K562 (cell line): ENCODE results near the gene GYG1. TPM values are rescaled to one million over a fixed set of nuclear protein-coding genes. Genes with fewer than 3 reads are reported as not detected.

Experiments
- ATAC-seq: fragments of 200-7000 bp; cut with Tn5 transposase; 3 replicates; pipeline ENCODE4 v1.9.1; 2020; ENCODE audit warnings: moderate library complexity
- BruUV-seq: library from RNA; stranded (reverse); fragments of 400-500 nt; replicated peaks from 2 replicates; lab custom pipeline; 2021; lab: Mats Ljungman, UMichigan
- CTCF ChIA-PET: fragments of 300-600 bp; formaldehyde crosslinking; extraction: SDS; loops from one replicate; lab custom pipeline; 2021; ENCODE audit warnings: low intra/inter-chr PET ratio; lab: Yijun Ruan, JAX
- POLR2A ChIA-PET: fragments of 300-600, 350-650 bp; sonication (Branson Sonifier 250); formaldehyde crosslinking; extraction: SDS; loops from one replicate; lab custom pipeline; 2021; ENCODE audit warnings: antibody characterized with exemption, inconsistent platforms; lab: Yijun Ruan, JAX
- DNase-seq, 4 experiments: peaks; one replicate each; pipeline versions ENCODE4 v3.0.0 to v3.0.0-alpha.2; 2011 to 2018; ENCODE audit warnings: low spot score in 3 of 4, mixed read lengths in 3 of 4; ENCODE audit errors: extremely low read depth in 1 of 4
- FAIRE-seq: peaks from 2 replicates; lab custom pipeline; 2011; peaks lifted over from hg19 to GRCh38; lab: Jason Lieb, UNC
- H2AFZ ChIP-seq: 2 replicates; pipeline ENCODE4 v1.6.0; 2011; ENCODE audit warnings: low read depth, low read length, control low read depth, inconsistent platforms
- H3K27ac ChIP-seq: fragments of 200-600 bp; 3 replicates; pipeline ENCODE4 v1.8.0; 2011; ENCODE audit warnings: low read depth, mild to moderate bottlenecking, control low read depth, inconsistent platforms, low read length, moderate library complexity, mixed read lengths; ENCODE audit errors: extremely low read depth
- H3K27me3 ChIP-seq, 2 experiments: fragments of 300-600 bp in 1 of 2; 2 replicates in 1 of 2; 3 replicates in 1 of 2; pipeline versions ENCODE4 v1.6.0 to v1.8.0; 2011; ENCODE audit warnings: inconsistent platforms in 2 of 2, low read length in 2 of 2, mild to moderate bottlenecking in 1 of 2, mixed read lengths in 1 of 2, moderate library complexity in 1 of 2; ENCODE audit not compliant: control insufficient read depth in 2 of 2, insufficient read depth in 2 of 2
- H3K36me3 ChIP-seq: fragments of 300-600 bp; 3 replicates; pipeline ENCODE4 v1.8.0; 2011; ENCODE audit warnings: mild to moderate bottlenecking, low read length, inconsistent platforms; ENCODE audit not compliant: control insufficient read depth, insufficient read depth
- H3K4me1 ChIP-seq, 2 experiments: fragments of 200-600 bp in 1 of 2; replicated peaks in 1 of 2; 2 replicates in 1 of 2; 3 replicates in 1 of 2; pipeline versions ENCODE4 v1.5.1 to v1.8.0; 2011; ENCODE audit warnings: inconsistent platforms in 2 of 2, low read length in 2 of 2, mild to moderate bottlenecking in 1 of 2, mixed read lengths in 1 of 2, moderate library complexity in 1 of 2; ENCODE audit not compliant: control insufficient read depth in 2 of 2, insufficient read depth in 2 of 2
- H3K4me2 ChIP-seq: 2 replicates; pipeline ENCODE4 v1.6.1; 2011; ENCODE audit warnings: low read length, control low read depth, inconsistent platforms, mixed read lengths; ENCODE audit not compliant: insufficient read depth
- H3K4me3 ChIP-seq: fragments of 200-600 bp; sonication (generic), shearing (Covaris generic); 2 replicates; pipeline ENCODE4 v1.5.1; 2016; ENCODE audit warnings: control low read depth, inconsistent platforms
- H3K79me2 ChIP-seq: fragments of 200-600 bp; 3 replicates; pipeline ENCODE4 v1.8.0; 2011; ENCODE audit warnings: low read length, inconsistent platforms; ENCODE audit not compliant: control insufficient read depth, insufficient read depth
- H3K9ac ChIP-seq, 2 experiments: 2 replicates each; pipeline versions ENCODE4 v1.6.0 to v1.6.1; 2011; ENCODE audit warnings: low read depth in 2 of 2, low read length in 2 of 2, control low read depth in 1 of 2, inconsistent platforms in 1 of 2, mild to moderate bottlenecking in 1 of 2, mixed read lengths in 1 of 2; ENCODE audit not compliant: insufficient read depth in 1 of 2
- H3K9me1 ChIP-seq: one replicate; pipeline ENCODE4 v1.6.0; 2011; ENCODE audit warnings: inconsistent platforms, mild to moderate bottlenecking, low read length, moderate library complexity; ENCODE audit not compliant: control insufficient read depth, insufficient read depth
- H3K9me3 ChIP-seq: replicated peaks from 2 replicates; pipeline ENCODE4 v1.5.1; 2011; ENCODE audit warnings: low read depth, low read length, inconsistent platforms; ENCODE audit not compliant: control insufficient read depth, insufficient read depth
- H4K20me1 ChIP-seq: replicated peaks from 2 replicates; pipeline ENCODE4 v1.6.1; 2011; ENCODE audit warnings: low read length, inconsistent platforms, mixed read lengths; ENCODE audit not compliant: control insufficient read depth, insufficient read depth
- CBFA2T3 ChIP-seq: fragments of 450-650 bp; IDR thresholded peaks from 2 replicates; pipeline ENCODE4 v1.6.1; 2017
- KAT2B ChIP-seq: IDR thresholded peaks from one replicate; pipeline ENCODE4 v1.6.1; 2012; ENCODE audit warnings: low read depth, mild to moderate bottlenecking, control low read depth, inconsistent platforms, low read length, moderate library complexity
- KDM1A ChIP-seq, 2 experiments: fragments of 450-650 bp; IDR thresholded peaks; 2 replicates each; pipeline ENCODE4 v1.6.1; 2016; ENCODE audit warnings: mild to moderate bottlenecking in 2 of 2
- MTA3 ChIP-seq: fragments of 450-650 bp; formaldehyde crosslinking; IDR thresholded peaks from 2 replicates; pipeline ENCODE4 v1.6.1; 2017; ENCODE audit warnings: mild to moderate bottlenecking, borderline replicate concordance
- SMARCA4 ChIP-seq: fragments of 450-650 bp; IDR thresholded peaks from 2 replicates; pipeline ENCODE4 v1.6.1; 2016
- TAF9B ChIP-seq: fragments of 450-650 bp; IDR thresholded peaks from 2 replicates; pipeline ENCODE4 v1.6.1; 2018; ENCODE audit warnings: mild to moderate bottlenecking; ENCODE audit not compliant: partially characterized antibody
- TGIF2 ChIP-seq: sonication (generic); formaldehyde crosslinking; IDR thresholded peaks from 2 replicates; pipeline ENCODE4 v1.8.1; 2022; ENCODE audit warnings: mild to moderate bottlenecking, missing genetic modification reagents, moderate library complexity
- YBX1 ChIP-seq: fragments of 450-650 bp; IDR thresholded peaks from 2 replicates; pipeline ENCODE4 v1.7.1; 2016; ENCODE audit warnings: mild to moderate bottlenecking
- YY1 ChIP-seq, 3 experiments: IDR thresholded peaks; 2 replicates each; pipeline ENCODE4 v1.6.1; 2011; ENCODE audit warnings: low read length in 2 of 3, mild to moderate bottlenecking in 2 of 3, moderate library complexity in 2 of 3, borderline replicate concordance in 1 of 3, control low read depth in 1 of 3, low read depth in 1 of 3; ENCODE audit not compliant: insufficient read depth in 3 of 3, insufficient replicate concordance in 2 of 3, control insufficient read depth in 1 of 3, insufficient read length in 1 of 3; ENCODE audit errors: extremely low read depth in 1 of 3
- ZNF143 ChIP-seq: sonication (generic); formaldehyde crosslinking; IDR thresholded peaks from 2 replicates; pipeline ENCODE4 v1.9.0; 2022; ENCODE audit warnings: mild to moderate bottlenecking, missing genetic modification reagents
- ZNF24 ChIP-seq: fragments of 450-650 bp; IDR thresholded peaks from 2 replicates; pipeline ENCODE4 v1.6.1; 2016
- WGBS: fragments of 100-300 bp; shearing (Covaris generic); methylation state at CpG from one replicate; pipeline ENCODE4 v1.1.6; 2016; ENCODE audit warnings: low coverage, mixed read lengths; ENCODE audit not compliant: insufficient coverage; ENCODE audit errors: missing lambda C conversion rate; 5-methylcytosine and 5-hydroxymethylcytosine counted together
- in situ Hi-C: fragments of 300-500 bp; cut with MboI; formaldehyde crosslinking; loops from 4 replicates; pipeline ENCODE4 v1.15.0; 2018; ENCODE audit warnings: inconsistent platforms, mixed read lengths
- intact Hi-C: fragments of 100-400 bp; cut with micrococcal nuclease; formaldehyde crosslinking; loops from 2 replicates; pipeline ENCODE4 v1.14.2; 2022
- polyA plus RNA-seq, 8 experiments: library from polyadenylated mRNA; depleted of rRNA in 4 of 8; stranded (reverse) in 5 of 8; unstranded in 3 of 8; fragments of >200 nt; fragmentation: Nextera tagmentation in 2 of 8; fragmentation: Illumina TruSeq in 1 of 8; extraction: Ambion mirVana in 2 of 8; extraction: Trizol in 1 of 8; gene quantifications; 2 replicates each; pipeline versions ENCODE4 v1.2.1 to v1.2.3, GENCODE V29; 2011 to 2014; ENCODE audit warnings: inconsistent platforms in 1 of 8, missing spikeins in 1 of 8
- total RNA-seq, 7 experiments: library from RNA; depleted of rRNA in 6 of 7; stranded (reverse); fragments of >200 nt in 6 of 7; fragmentation: Illumina TruSeq in 2 of 7; extraction: Trizol in 2 of 7; gene quantifications; 2 replicates each; pipeline versions ENCODE4 v1.2.1 to v1.2.3, GENCODE V29; 2011 to 2021; ENCODE audit warnings: low replicate concordance in 1 of 7
- TF ChIP-seq, protein P1 (sequence below): fragments of 450-650 bp; IDR thresholded peaks from 2 replicates; pipeline ENCODE4 v1.6.1; 2016
- TF ChIP-seq, protein P2 (sequence below): fragments of 250-450 bp; sonication (Bioruptor Pico); IDR thresholded peaks from 2 replicates; pipeline ENCODE4 v1.8.0; 2022; ENCODE audit warnings: moderate library complexity, mild to moderate bottlenecking, inconsistent platforms
- TF ChIP-seq, protein P3 (sequence below): fragments of 250-450 bp; sonication (Bioruptor Pico); IDR thresholded peaks from 2 replicates; pipeline ENCODE4 v1.4.0; 2020; ENCODE audit warnings: mild to moderate bottlenecking

Gene GYG1
- total and polyA plus RNA-seq, 9 of the 15 experiments (the other 6 are each of a cell fraction or from before 2014, with no cell fraction given), result 14.6 to 38.4 (median 24.6) TPM

DNA sequence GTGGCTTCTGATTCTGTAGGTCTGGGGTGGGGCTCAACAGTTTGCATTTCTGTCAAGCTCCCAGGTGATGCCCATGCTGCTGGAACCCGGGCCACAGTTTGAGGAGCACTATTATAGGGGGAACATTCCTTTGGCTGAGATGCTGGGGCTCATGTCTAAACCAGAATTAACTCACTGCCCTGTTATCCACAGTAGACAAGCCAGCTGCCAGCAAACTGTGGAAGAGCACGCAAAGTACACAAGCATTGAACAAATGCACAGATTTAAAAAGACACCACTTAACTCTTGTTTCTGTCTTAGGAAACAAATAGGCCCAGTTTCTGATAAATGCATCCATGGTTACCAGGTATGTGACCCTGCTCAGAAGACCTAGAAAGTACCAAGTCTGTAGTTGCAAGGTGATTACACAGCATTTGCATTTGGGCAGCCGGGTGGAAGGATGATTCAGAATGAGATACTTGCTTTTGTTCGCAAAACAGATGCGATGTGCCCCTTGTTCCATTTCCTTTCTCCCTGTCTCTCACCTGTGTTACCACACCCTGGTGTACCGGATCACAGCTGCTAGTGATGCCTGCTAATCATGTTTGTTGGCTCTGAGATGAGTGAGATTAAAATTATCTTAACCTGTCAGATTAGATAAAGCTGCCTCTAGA is 12.4 kb downstream of the GYG1 start:
- H3K79me2 ChIP-seq, result no peaks in the 10 kb centered on the region
- H3K36me3 ChIP-seq, result peaks cover 13% of the 10 kb centered on the region; the same call in 2 of the 3 replicates
- H4K20me1 ChIP-seq, result no peaks in the 10 kb centered on the region
- in situ Hi-C loops, result no loop called here
- FAIRE-seq (no peak), ATAC-seq (no peak), DNase-seq (no peak)
- no peak overlapping the region for H3K27ac ChIP-seq
- ChIA-PET POLR2A (interaction anchor here (1.3 kb wide), 1 partner anchor 12 kb away, joined by 3 read pairs; the partner anchor contains the start of gene GYG1), CTCF (no interaction called here)
- intact Hi-C loops, result no loop called here
- no peaks in the 10 kb centered on the region for H3K27me3 ChIP-seq
- WGBS, result 55% methylated on average over 6 of the region's 6 CpGs
- H2AFZ ChIP-seq, result no peak overlapping the region
- H3K9ac ChIP-seq, result no peak overlapping the region
- TF ChIP-seq TGIF2, result no peak
- TF ChIP-seq CBFA2T3, result 0 out of 2 replicates have a peak, but pooled peaks have one; percentile 5
- TF ChIP-seq ZNF24, result no peak
- no peak for TF ChIP-seq MTA3
- no peaks in the 10 kb centered on the region for H3K9me1 ChIP-seq
- H3K4me3 ChIP-seq, result no peak overlapping the region
- H3K9me3 ChIP-seq, result no peaks in the 10 kb centered on the region
- no peak overlapping the region for H3K4me2 ChIP-seq
- H3K4me1 ChIP-seq, result no peaks in the 10 kb centered on the region
- BruUV-seq, result no TSS peak

DNA sequence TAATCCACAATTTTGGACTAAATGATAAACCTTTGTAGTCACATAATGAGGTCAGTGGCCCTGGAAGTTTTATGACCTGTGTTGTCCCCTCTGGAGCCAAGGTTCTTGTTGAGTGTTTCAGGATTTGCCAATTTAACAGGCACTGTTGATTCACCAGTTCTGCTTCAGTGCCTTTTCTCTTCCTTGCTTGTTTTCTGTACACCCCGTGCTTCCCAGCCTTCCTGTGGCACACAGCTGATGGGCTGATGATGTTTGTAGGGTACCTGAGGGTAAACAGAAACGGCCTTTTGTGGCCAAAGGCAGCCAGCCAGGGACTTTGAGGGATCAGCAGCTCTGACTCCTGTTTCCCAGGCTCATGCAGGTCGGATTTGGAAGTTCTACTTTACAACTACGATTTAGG is 13.3 kb downstream of the GYG1 start:
- H3K4me3 ChIP-seq, result no peak overlapping the region
- H3K36me3 ChIP-seq, result peaks cover 11% of the 10 kb centered on the region; the same call in 2 of the 3 replicates
- ATAC-seq, result no peak
- no peaks in the 10 kb centered on the region for H3K79me2 ChIP-seq
- no peak for FAIRE-seq
- intact Hi-C loops, result no loop called here
- no peaks in the 10 kb centered on the region for H3K9me1 ChIP-seq
- in situ Hi-C loops, result no loop called here
- no peak overlapping the region for H3K4me2 ChIP-seq
- 39% methylated on average over 4 of the region's 4 CpGs for WGBS
- ChIA-PET CTCF (no interaction called here), POLR2A (interaction anchor here (1.3 kb wide), 1 partner anchor 13 kb away, joined by 3 read pairs; the partner anchor contains the start of gene GYG1)
- no peaks in the 10 kb centered on the region for H3K4me1 ChIP-seq
- H3K9me3 ChIP-seq, result no peaks in the 10 kb centered on the region
- no peak overlapping the region for H2AFZ ChIP-seq
- H3K9ac ChIP-seq, result no peak overlapping the region; a peak in 1 of 4 replicates
- H3K27me3 ChIP-seq, result no peaks in the 10 kb centered on the region
- no peak overlapping the region for H3K27ac ChIP-seq
- no peak for DNase-seq
- H4K20me1 ChIP-seq, result no peaks in the 10 kb centered on the region
- BruUV-seq, result no TSS peak
- TF ChIP-seq YBX1 (no peak), TAF9B (no peak), YY1 (IDR thresholded peaks at IDR 0.05; ENCODE audit: borderline replicate concordance in 1 of 3, control insufficient read depth in 1 of 3, extremely low read depth in 1 of 3, insufficient read depth in 3 of 3, insufficient read length in 1 of 3, insufficient replicate concordance in 2 of 3, low read depth in 1 of 3, low read length in 2 of 3) (no peak), ZNF143 (CRISPR knock-in tag) (no peak), KAT2B (no peak), KDM1A (IDR thresholded peaks at IDR 0.05) (no peak), SMARCA4 (no peak)
- TF ChIP-seq, protein P1, sequence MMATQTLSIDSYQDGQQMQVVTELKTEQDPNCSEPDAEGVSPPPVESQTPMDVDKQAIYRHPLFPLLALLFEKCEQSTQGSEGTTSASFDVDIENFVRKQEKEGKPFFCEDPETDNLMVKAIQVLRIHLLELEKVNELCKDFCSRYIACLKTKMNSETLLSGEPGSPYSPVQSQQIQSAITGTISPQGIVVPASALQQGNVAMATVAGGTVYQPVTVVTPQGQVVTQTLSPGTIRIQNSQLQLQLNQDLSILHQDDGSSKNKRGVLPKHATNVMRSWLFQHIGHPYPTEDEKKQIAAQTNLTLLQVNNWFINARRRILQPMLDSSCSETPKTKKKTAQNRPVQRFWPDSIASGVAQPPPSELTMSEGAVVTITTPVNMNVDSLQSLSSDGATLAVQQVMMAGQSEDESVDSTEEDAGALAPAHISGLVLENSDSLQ, result no peak
- TF ChIP-seq, protein P2, sequence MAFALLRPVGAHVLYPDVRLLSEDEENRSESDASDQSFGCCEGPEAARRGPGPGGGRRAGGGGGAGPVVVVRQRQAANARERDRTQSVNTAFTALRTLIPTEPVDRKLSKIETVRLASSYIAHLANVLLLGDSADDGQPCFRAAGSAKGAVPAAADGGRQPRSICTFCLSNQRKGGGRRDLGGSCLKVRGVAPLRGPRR (CRISPR knock-in tag), result no peak
- TF ChIP-seq, protein P3, sequence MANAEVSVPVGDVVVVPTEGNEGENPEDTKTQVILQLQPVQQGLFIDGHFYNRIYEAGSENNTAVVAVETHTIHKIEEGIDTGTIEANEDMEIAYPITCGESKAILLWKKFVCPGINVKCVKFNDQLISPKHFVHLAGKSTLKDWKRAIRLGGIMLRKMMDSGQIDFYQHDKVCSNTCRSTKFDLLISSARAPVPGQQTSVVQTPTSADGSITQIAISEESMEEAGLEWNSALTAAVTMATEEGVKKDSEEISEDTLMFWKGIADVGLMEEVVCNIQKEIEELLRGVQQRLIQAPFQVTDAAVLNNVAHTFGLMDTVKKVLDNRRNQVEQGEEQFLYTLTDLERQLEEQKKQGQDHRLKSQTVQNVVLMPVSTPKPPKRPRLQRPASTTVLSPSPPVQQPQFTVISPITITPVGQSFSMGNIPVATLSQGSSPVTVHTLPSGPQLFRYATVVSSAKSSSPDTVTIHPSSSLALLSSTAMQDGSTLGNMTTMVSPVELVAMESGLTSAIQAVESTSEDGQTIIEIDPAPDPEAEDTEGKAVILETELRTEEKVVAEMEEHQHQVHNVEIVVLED (CRISPR knock-in tag), result no peak
